HG02870 (cell line): ENCODE data around the gene VENTX.
"Not testable (repeated sequence)": the region's sequence is repeated elsewhere in the genome, so short reads cannot be mapped to it uniquely, and the experiment has no call there.

Experiments used
- ATAC-seq: cut with Tn5 transposase; IDR thresholded peaks from one replicate; pipeline ENCODE4 v1.9.1; 2021; ENCODE audit warnings: mild to moderate bottlenecking, moderate library complexity; ENCODE audit not compliant: unreplicated experiment

The VENTX gene

DNA sequence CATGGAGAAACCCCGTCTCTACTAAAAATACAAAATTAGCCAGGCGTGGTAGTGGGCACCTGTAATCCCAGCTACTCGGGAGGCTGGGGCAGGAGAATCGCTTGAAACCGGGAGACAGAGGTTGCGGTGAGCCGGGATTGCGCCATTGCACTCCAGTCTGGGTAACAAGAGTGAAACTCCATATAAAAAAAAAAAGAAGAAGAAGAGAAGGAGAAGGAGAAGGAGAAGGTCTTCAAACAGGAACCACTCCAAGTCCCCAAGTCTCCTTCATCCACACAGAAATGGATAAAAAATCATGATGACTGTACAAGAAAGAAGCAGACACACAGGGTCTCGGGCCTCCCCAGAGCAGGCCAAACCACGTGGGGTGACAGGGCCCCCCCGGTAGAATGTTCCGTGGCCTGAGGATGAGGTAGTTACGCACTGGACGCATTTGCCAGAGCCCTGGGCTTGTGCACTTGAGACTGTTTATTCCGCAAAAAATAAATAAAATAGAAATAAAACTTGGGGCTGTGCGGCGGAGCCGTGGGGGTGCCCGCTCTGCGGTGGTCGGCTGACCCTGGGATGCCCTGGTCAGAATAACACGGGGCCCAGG, 15.8 kb downstream of the VENTX start:
- no peak for ATAC-seq

- no peak for ATAC-seq
Measured at GRCh38 chr10:133254421-133255120, 16.9 kb downstream of the VENTX start.

- no peak for ATAC-seq
Measured at GRCh38 chr10:133255323-133255722, 17.7 kb downstream of the VENTX start.

DNA sequence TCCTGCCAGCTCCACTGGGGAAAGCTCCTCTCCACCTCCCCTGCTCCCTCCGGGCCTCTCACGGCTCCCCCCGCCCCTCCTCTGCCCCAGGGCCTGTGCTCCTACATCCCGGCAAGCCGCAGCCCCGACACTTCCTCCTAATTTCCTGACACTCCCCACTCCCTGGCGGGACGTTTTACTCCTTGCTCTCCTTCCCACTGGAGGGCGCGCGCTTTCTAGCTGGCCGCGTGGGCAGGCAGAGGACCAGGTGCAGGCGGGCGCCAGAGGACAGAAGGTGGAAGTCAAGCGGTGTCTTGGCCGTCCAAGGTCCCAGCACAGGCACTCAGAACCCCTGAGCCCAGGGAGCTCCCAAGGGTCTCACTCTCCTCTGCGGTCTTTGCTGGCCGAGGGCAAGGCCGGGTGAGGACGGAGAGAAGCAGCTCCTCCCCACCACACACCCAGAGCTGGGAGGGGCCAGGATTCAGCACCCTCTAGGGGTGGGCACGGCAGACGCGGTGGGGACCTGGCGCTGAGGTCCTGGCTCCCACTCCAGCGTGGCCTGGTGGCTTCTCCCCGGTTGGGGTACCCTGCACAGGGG, 19.9 kb downstream of the VENTX start:
- no peak for ATAC-seq

DNA sequence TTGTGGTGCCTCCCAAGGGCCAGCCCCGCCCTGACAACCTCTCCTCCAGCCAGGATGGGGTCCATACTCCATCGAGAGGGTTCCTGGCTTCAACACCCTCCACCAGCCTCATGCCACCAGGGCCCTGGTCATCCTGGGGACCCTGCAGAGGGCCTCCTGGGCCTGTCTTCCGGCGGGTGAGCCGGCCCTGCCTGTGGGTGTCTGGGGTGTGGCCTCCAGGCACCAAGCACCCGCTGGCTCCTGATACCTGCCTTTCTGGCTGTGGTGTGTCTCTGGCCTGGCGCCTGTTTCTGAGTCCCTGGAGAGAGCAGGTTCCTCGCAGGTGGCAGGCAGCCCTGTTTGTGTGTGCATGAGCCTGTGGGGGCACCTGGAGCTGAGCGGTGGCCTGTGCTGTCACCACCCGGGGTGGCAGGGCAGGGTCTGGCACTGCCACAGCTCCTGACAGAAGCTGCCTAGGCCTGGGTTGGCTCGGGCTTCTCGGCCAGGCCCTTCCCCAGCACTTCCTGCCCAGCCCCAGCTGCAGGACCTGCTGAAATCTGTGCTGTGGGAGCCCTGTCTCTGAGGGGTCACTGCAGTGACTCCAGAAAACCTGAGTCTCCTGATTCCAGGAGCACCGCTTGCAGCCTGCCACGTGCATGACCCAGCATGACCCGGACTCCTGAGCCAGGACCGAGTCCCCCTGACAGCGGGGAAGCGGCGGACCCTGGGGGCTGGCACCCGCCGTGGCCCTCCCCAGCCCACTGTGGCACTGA, 20.6 kb downstream of the VENTX start:
- ATAC-seq, result no peak

- no peak for ATAC-seq
Measured at GRCh38 chr10:133258818-133259601, 21.4 kb downstream of the VENTX start.

DNA sequence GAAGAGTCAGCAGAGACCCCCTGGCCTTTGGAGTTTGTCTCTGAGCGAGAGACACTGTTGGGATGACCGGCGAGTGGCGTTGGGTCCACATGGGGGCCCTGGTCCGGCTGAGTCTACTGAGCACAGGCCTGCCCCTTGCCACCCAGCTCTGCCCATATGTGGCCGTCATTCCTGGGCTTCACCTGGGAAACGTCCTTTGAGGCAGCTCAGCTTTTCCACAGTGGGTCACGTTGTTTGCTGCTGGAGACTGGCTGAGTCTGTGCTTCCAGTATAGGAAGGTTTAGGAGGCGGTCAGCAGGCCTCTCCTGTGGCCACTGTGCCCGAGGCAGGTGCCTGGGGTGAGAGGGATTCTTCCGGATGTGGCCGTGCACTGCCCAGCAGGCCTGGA, 21.9 kb downstream of the VENTX start:
- ATAC-seq, result no peak

DNA sequence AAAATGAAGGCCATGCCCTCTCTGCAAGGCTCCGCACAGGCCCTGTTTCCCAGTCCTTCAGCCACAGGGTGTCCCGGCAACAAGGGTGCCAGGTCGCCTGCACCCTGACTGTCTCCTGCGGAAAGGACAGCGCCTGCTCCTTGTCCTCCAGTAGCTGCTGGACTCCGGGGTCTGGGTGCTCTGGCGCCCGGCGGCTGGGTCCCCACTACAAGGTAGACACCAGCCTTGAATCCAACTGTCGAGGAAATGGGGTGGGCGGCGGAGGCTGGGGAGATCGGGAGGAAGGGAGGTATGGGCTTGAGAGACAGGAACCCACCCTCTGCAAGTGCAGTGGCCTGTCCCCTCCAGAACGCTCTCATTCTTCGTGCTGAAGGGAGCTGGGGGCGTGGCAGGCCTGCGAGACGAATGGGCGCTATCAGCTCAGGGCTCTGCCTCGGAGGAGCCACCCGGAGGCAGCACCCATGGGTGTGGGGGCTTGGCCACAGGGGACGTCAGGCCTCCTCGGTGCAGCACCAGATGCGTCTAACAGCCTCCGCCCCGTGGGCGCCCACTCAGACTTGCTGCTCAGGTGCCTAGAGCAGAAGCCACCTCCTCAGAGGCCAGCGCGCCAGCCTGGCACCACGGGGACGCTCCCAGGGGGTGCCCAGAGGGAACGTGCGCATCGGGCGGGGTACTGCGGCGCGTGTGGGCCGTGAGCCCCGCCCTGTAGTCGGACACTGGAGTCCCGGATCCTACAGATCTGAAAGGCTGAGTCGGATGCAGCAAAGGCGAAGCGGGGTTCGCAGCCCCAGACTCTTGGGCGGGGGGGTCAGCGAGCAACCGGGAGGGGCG, 23.5 kb downstream of the VENTX start:
- peak; percentile 36 for ATAC-seq

- peak; percentile 47 for ATAC-seq
Measured at GRCh38 chr10:133261726-133262325, 24.2 kb downstream of the VENTX start.

DNA sequence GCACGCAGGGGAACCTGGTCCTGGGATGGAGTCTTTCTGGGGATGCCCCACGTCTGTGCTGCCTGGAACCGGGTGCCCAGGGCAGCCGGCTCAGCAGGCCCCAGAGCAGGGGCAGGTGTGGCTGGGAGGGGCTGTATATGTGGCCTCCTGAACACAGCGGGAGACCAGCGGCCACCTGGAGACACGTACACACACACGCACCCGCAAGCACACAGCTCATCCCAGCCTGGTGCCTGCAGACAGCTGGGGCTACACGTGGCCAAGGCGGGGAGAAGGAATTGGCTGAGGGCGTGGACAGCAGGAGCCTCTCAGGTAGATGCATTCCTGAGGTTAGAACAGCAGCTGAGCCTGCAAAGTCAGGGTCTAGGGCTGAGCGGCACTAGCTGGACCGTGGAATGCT, 25.0 kb downstream of the VENTX start:
- ATAC-seq, result no peak

DNA sequence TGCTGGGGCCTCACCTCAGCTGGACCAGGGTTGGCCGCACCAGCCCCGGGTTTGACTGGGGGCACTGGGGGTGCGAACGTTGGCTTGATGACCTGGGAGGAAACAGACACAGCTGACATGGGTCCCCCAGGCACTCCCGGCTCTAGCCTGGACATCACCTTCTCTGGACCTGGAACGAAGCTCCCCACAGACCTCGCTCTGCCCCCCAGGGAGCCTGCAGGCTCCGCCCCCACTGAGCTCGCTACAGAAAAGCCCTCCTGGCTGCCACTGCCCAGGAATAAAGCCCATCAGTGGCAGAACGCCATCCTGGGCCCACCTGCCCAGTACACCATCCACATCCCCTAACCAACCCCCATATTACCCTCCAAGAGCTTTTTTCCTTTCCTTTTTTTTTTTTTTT, 26.0 kb downstream of the VENTX start:
- ATAC-seq, result no peak

DNA sequence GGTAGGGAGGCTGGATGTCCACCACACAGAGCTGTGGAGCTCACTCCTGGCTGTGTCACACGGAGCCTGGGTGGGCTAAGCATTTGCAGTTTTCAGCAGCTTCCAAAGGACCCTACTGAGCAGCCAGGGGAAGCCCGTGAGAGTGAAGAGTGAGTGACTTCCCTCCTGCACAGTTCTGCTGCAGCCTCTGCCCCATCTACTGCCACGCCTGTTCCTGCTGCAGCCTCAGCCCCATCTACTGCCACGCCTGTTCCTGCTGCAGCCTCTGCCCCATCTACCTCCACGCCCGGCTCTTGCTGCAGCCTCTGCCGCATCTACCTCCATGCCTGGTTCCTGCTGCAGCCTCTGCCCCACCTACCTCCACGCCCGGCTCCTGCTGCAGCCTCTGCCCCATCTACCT, 26.8 kb downstream of the VENTX start:
- ATAC-seq, result no peak

DNA sequence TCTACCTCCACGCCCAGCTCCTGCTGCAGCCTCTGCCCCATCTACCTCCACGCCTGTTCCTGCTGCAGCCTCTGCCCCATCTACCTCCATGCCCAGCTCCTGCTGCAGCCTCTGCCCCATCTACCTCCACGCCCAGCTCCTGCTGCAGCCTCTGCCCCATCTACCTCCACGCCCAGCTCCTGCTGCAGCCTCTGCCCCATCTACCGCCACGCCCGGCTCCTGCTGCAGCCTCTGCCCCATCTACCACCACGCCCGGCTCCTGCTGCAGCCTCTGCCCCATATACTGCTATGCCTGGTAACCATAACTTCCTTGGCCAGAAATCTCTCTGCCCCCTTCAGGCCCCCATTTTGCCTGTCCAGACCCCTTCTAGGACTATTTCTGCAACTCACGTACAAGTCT, 27.4 kb downstream of the VENTX start:
- ATAC-seq, result not testable (repeated sequence)

GRCh38 chr10:133266056-133266795, 28.6 kb downstream of the VENTX start:
- no peak for ATAC-seq

DNA sequence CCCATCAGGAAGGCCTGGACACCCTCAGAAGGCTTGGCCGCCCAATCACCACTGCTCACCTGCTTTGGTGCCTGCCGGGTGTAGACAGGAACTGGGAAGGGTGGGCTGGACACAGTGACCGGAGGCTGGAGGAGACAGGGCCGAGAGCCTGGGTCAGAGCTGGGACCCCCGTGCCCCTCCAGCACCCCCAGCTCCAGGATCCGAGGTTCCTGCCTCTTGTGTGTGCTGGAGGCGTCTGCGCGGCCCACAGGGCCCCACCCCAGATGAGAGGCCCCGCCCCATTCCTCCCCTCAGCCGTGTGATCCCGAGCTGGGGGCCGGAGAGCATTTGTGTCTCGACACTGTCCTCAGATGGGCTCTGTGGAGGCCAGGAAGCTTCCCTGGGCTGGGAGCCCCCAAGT, 29.6 kb downstream of the VENTX start:
- ATAC-seq, result no peak

DNA sequence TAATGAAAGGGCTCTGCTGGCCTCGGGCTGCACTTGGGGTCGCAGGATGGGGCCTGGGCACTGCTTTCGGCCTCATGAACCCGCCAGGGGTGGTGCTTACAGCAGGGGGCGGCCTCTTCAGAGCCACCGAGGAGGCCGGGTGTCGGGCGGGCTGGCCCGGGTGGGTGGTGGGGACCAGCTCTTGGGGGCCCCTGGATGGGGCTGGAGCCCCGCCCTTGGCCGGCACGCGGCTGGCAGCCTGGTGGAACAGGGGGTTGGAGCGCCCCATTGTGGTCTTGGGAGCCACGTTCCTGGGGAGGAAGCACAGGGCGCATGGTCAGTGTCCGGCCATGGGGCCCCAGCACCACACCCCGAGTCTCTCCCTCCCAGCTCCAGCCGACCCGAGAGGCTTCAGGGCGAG, 30.2 kb downstream of the VENTX start:
- no peak for ATAC-seq

DNA sequence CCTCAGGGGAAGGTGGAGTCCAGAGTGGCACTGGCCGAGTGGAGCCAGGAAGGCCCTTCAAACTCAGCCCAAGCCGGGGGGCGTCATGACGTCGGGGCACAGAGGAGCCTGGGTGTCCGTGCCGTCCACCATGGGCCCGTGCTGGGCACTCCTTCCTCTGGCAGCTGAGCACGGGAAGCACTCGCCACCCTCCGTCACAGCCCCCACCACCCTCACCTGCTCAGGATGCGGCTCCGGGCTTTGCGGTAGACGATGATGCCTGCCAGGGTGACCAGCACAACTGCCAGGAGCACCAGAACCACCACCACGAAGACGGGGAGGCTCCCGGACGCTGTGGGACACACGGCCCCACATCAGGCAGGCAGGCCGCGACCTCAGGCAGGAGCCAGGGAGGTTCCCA, 30.9 kb downstream of the VENTX start:
- no peak for ATAC-seq

DNA sequence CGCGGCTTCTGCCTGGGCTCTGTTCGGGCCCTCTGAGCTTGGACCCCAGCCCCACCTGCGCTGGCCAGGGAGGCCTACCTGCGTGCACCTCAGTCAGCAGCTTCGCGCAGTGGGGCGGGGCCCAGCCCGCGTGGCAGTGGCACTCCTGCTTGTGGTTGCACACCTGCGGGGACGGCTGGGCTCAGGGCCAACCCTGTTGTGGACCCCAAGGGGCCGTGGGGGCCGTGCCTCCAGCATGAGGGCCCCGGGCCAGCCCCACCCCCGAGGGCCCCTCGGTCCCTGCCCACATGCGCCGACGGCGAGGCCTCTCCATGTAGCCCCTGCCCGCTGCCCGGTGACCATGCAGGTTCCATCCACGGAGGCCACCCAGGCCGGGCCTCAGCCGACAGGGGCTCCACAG, 31.7 kb downstream of the VENTX start:
- no peak for ATAC-seq

GRCh38 chr10:133270204-133270603, 32.5 kb downstream of the VENTX start:
- ATAC-seq, result no peak
